ENCODE measurements around the gene SOS2.

SOS2 gene

DNA sequence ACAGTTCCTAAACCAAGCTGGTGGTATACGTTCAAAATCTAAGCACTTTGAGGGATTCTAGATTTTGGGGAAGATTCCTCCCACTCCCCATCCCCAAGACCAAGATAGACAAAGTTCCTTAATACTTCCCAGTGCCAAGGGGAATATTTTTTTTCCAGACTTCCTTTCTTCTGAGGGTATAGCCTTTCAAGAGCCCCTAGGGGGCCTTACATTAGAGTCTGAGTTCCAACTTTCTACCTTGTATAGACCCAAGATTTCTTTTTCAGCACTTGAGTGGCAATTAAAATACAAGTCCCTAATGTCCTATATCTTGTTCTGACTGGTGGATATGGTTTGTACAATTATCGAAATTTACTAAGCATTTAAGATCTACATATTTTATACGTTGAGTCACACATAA is 28.7 kb upstream of the SOS2 start:
- TF ChIP-seq, protein P1, sequence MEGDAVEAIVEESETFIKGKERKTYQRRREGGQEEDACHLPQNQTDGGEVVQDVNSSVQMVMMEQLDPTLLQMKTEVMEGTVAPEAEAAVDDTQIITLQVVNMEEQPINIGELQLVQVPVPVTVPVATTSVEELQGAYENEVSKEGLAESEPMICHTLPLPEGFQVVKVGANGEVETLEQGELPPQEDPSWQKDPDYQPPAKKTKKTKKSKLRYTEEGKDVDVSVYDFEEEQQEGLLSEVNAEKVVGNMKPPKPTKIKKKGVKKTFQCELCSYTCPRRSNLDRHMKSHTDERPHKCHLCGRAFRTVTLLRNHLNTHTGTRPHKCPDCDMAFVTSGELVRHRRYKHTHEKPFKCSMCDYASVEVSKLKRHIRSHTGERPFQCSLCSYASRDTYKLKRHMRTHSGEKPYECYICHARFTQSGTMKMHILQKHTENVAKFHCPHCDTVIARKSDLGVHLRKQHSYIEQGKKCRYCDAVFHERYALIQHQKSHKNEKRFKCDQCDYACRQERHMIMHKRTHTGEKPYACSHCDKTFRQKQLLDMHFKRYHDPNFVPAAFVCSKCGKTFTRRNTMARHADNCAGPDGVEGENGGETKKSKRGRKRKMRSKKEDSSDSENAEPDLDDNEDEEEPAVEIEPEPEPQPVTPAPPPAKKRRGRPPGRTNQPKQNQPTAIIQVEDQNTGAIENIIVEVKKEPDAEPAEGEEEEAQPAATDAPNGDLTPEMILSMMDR (conservative IDR thresholded peaks at IDR 0.05; ENCODE audit: low read depth, low read length): no peak
- no peak for DNase-seq (ENCODE audit: low read depth)
- no peak overlapping the region for H3K4me3 ChIP-seq (ENCODE audit: low read depth, low read length)

DNA sequence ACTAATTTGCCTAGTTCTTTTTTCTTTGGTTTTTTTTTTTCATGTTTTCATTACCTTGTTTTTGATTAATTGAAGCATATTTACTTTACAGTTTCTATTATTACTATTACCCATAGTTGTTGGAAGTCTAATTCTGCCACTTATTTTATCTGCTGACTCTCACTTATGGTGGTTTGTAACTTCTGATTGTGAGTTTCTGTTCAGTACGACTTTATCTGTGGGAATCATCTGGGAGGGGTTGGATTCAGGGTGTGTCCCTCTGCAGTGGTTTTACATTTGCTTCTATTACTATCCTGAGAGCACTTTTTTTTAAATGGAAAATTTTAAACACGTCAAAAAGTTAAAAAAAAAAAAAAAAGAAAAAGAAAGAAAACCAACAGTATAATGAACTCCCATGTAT is 26.4 kb upstream of the SOS2 start:
- DNase-seq (ENCODE audit: low read depth): no peak
- TF ChIP-seq, protein P1 (conservative IDR thresholded peaks at IDR 0.05; ENCODE audit: low read depth, low read length): no peak
- H3K4me3 ChIP-seq (ENCODE audit: low read depth, low read length): no peak overlapping the region

DNA sequence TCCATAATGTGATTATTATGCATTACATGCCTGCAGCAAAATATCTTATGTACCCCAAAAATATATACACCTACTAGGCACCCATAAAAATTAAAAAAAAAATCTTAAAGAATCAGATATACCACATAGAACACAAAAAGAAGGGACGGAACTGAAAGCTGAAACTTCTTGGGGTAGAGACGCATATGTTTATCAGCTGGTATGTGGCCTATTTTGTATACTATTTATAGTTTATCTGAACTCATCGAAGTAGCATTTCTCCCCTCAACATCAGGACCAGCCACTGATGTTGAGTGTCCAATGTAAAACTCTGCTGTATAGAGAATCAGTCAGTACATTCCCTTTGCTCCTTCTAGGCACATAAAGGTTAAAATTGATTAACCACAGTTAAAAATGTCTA is 22.9 kb upstream of the SOS2 start:
- TF ChIP-seq, protein P1 (conservative IDR thresholded peaks at IDR 0.05; ENCODE audit: low read depth, low read length): no peak
- no peak for DNase-seq (ENCODE audit: low read depth)

DNA sequence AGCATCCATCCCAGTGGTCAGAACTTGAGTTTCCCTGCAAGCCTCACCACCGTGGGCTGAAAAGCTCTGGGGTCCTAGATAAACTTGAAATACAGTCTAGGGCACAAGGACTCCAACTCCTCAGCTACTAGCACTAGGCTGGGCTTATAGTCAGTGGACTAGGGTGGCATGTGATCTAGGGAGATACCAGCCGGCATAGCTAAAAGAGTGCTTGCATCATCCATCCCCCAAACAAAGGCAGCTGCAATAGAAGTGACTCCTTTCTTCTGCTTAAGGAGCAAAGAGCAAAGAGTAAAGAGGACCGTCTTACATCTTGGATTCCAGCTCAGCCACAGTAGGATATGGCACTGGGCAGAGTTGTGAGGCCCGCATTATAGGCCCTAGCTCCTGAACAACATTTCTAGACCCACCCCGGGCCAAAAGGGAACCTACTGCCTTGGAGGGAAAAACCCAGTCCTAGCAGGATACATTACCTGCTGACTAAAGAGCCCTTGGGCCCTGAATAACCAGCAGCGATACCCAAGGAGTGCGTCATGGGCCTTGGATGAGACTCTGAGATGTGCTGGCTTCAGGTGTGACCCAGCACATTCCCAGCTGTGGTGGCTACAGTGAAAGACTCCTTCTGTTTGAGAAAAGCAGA is 17.9 kb upstream of the SOS2 start:
- TF ChIP-seq, protein P1 (conservative IDR thresholded peaks at IDR 0.05; ENCODE audit: low read depth, low read length): no peak
- no peak for DNase-seq (ENCODE audit: low read depth)
- H3K4me3 ChIP-seq (ENCODE audit: low read depth, low read length): no peak overlapping the region

More for the DNA sequence above, 22.9 kb upstream of the SOS2 start:
- H3K4me3 ChIP-seq (ENCODE audit: low read depth, low read length): no peak overlapping the region

DNA sequence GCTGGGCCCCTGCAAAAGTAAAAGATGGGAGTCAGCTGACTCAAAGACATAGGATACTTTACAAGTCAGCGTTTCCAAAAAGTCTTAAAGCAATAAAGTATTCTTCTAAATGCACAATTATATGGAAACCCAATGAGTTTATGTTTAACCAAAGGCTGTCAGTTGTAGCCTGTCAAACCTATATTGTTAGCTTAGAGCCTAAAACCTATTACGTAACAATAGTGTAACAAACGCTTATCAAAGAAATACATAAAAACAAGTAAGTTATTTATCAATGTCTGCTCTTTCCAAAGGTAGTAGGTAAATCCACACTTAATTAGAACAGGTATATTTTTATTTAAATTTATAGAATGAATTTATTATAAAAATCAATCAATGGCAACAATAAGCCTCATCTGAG is 15.9 kb upstream of the SOS2 start:
- no peak for DNase-seq (ENCODE audit: low read depth)
- no peak overlapping the region for H3K4me3 ChIP-seq (ENCODE audit: low read depth, low read length)
- TF ChIP-seq, protein P1 (conservative IDR thresholded peaks at IDR 0.05; ENCODE audit: low read depth, low read length): no peak

DNA sequence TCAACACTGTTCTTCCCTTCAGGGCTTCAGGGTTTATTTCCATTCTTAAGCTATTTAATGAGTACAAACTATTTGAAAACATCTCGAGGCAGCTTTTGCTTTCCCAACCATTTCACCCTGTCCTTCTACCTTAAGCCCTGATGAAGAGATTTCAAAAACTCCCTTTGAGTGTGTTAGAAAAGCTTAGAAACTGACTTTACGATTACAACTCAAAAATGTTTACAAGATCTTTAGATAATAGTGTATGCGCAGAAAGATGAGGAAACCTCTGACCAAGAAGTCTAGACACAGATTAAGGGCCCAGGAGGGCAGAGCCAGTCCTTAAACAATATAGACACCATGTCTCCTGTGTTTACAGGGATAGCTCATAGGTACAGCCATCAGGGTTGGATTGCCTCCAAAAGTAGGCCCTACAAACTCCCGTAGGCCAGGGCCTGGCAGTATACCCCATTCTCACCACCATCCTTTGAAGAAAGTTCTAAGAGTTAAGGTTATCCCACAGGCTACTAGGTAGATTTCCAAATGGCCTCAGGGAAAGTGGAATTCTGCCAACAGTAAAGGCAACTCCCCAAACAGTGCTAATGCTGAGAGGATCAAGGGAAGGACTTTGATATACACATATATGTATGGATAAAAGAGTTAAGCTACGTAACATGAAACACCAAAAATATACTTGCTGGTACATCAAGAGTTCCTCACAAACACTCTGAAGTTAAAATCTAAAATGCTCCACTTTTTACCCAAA is 11.4 kb upstream of the SOS2 start:
- H3K4me3 ChIP-seq (ENCODE audit: low read depth, low read length): no peak overlapping the region
- TF ChIP-seq, protein P1 (conservative IDR thresholded peaks at IDR 0.05; ENCODE audit: low read depth, low read length): no peak
- no peak for DNase-seq (ENCODE audit: low read depth)

DNA sequence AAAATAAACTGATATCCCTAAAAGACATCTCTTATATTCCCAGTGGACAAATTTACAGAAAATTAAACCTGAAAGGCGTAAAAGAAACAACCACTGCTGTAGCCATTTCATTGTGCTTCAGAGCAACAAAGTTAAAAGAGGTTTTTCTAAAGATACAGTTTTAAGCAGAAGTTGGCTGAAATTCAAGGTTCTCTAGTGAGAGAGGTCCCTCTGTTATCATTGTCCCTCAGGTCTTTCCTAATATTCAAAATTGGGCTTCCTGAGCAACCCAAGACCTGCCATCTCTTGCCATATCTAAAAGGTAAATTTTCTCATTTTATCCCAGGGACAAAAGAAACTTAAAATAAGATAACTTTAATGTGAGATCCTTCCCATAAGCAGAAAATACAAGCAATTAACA is 10.7 kb upstream of the SOS2 start:
- TF ChIP-seq, protein P1 (conservative IDR thresholded peaks at IDR 0.05; ENCODE audit: low read depth, low read length): no peak
- DNase-seq (ENCODE audit: low read depth): no peak
- no peak overlapping the region for H3K4me3 ChIP-seq (ENCODE audit: low read depth, low read length)

All from choroid plexus epithelial cell (primary cell).